ENCODE results near the gene MYBBP1A. TPM values are rescaled to one million over a fixed set of nuclear protein-coding genes. Genes with fewer than 3 reads are reported as not detected.

The MYBBP1A gene
- total RNA-seq, 1 experiment from 2014 or later: 130 TPM

GRCh38 chr17:4598776-4599504 lies 43.8 kb upstream of the MYBBP1A start:
- Histone ChIP-seq H2AFZ (ENCODE audit: low read depth, low read length, poor library complexity, severe bottlenecking) (no peak overlapping the region), H3K4me1 (ENCODE audit: control insufficient read depth in 1 of 2, insufficient read depth in 2 of 2, low read length in 2 of 2) (no peaks in the 10 kb centered on the region), H3K9ac (ENCODE audit: low read length) (no peak overlapping the region), H3K4me3 (replicated peaks in 1 of 2; ENCODE audit: low read depth in 1 of 2, low read length in 2 of 2) (no peak overlapping the region), H4K20me1 (ENCODE audit: insufficient read depth) (no peaks in the 10 kb centered on the region), H3K79me2 (ENCODE audit: insufficient read depth, low read length) (no peaks in the 10 kb centered on the region), H3K4me2 (ENCODE audit: low read length) (no peak overlapping the region), H3K27me3 (ENCODE audit: insufficient read depth, low read length) (no peaks in the 10 kb centered on the region), H3K9me3 (ENCODE audit: control insufficient read depth in 1 of 2, insufficient read depth in 1 of 2, low read depth in 1 of 2, low read length in 2 of 2) (no peaks in the 10 kb centered on the region), H3K27ac (ENCODE audit: low read depth, low read length) (no peak overlapping the region), H3K36me3 (ENCODE audit: control insufficient read depth in 1 of 2, insufficient read depth in 2 of 2, low read length in 2 of 2) (no peaks in the 10 kb centered on the region), H3K9me2 (ENCODE audit: insufficient read depth) (no peaks in the 10 kb centered on the region)
- ATAC-seq (no peak), DNase-seq (ENCODE audit: low read depth, low spot score) (no peak)
- TF ChIP-seq FOSL1 (IDR thresholded peaks at IDR 0.05; ENCODE audit: low read depth): no peak
- no peak for TF ChIP-seq POLR2A (IDR thresholded peaks at IDR 0.05; ENCODE audit: borderline replicate concordance, extremely low read depth, insufficient read depth, insufficient read length)
- no peak for TF ChIP-seq EGR1 (IDR thresholded peaks at IDR 0.05; ENCODE audit: low read depth)
- no peak for TF ChIP-seq SP1 (IDR thresholded peaks at IDR 0.05; ENCODE audit: low read depth)
- no peak for TF ChIP-seq EZH2 (IDR thresholded peaks at IDR 0.05)
- no peak for TF ChIP-seq ZNF274 (IDR thresholded peaks at IDR 0.05; ENCODE audit: low read depth, low read length)
- no peak for TF ChIP-seq YY1 (IDR thresholded peaks at IDR 0.05; ENCODE audit: extremely low read depth, insufficient replicate concordance, low read depth, low read length)
- no peak for TF ChIP-seq POLR2AphosphoS5 (IDR thresholded peaks at IDR 0.05; ENCODE audit: low read depth, low read length)
- TF ChIP-seq ZBTB33 (IDR thresholded peaks at IDR 0.05; ENCODE audit: extremely low read depth, insufficient replicate concordance, low read length): no peak
- TF ChIP-seq CEBPB (IDR thresholded peaks at IDR 0.05; ENCODE audit: low read depth): no peak
- TF ChIP-seq RAD21 (IDR thresholded peaks at IDR 0.05; ENCODE audit: low read depth): no peak
- no peak for TF ChIP-seq EZH2phosphoT487 (IDR thresholded peaks at IDR 0.05; ENCODE audit: borderline replicate concordance)
- TF ChIP-seq SRF (IDR thresholded peaks at IDR 0.05; ENCODE audit: low read depth): no peak
- TF ChIP-seq TCF7L2 (IDR thresholded peaks at IDR 0.05; ENCODE audit: borderline replicate concordance, extremely low read depth, insufficient read depth, insufficient read length): no peak
- TF ChIP-seq CTCF (IDR thresholded peaks at IDR 0.05 in 2 of 3, conservative IDR thresholded peaks at IDR 0.05 in 1 of 3; ENCODE audit: borderline replicate concordance in 1 of 3, insufficient read depth in 1 of 3, low read depth in 2 of 3, low read length in 2 of 3): no peak
- POLR2A ChIA-PET: no interaction called here
- intact Hi-C loops (cut with micrococcal nuclease): no loop called here
- no TSS peak for BruUV-seq (replicated peaks)
- RAD21 ChIA-PET (ENCODE audit: low non-redundant PET in 1 of 2, low total read pairs in 2 of 2, uncharacterized antibody in 2 of 2, unreplicated experiment in 2 of 2): no interaction called here
- CTCF ChIA-PET: interaction anchor here (0.9 kb wide), 1 partner anchor 32 kb away, joined by 3 read pairs; no protein-coding TSS in a partner anchor
